ENCODE data around the gene BSDC1. TPM values are rescaled to one million over a fixed set of nuclear protein-coding genes. Genes with fewer than 3 reads are reported as not detected.

BSDC1 gene
- total and polyA plus RNA-seq, 11 donors: 25.1 to 53.2 (median 44.5) TPM

GRCh38 chr1:32350785-32351398 is 43.3 kb downstream of the BSDC1 start:
- Histone ChIP-seq H3K9me3 (peaks cover 0 to 4% (median 0%) of the 10 kb centered on the region in 12 donors), H3K36me3 (no peaks in the 10 kb centered on the region), H3K27ac (peak overlapping the region; percentile 80 to 99 (median 94)), H3K4me1 (peaks cover 0 to 59% (median 35%) of the 10 kb centered on the region in 12 donors), H3K4me3 (peak overlapping the region; percentile 63 to 96 (median 76)), H3K27me3 (no peaks in the 10 kb centered on the region)
- intact Hi-C loops (cut with DNase I): loop anchor here in 2 of 10 donors (2.0 to 5.0 kb wide), 3 partner anchors 14 to 44 kb away; partner anchors contain the start of genes BSDC1 (in 2 of the 2) and MARCKSL1 (in 1 of the 2)
- DNase-seq: peak in 4 of 5 donors; percentile 81 to 90 (median 84)
- TF ChIP-seq POLR2A (IDR thresholded peaks at IDR 0.05): no peak
- TF ChIP-seq, protein P1, sequence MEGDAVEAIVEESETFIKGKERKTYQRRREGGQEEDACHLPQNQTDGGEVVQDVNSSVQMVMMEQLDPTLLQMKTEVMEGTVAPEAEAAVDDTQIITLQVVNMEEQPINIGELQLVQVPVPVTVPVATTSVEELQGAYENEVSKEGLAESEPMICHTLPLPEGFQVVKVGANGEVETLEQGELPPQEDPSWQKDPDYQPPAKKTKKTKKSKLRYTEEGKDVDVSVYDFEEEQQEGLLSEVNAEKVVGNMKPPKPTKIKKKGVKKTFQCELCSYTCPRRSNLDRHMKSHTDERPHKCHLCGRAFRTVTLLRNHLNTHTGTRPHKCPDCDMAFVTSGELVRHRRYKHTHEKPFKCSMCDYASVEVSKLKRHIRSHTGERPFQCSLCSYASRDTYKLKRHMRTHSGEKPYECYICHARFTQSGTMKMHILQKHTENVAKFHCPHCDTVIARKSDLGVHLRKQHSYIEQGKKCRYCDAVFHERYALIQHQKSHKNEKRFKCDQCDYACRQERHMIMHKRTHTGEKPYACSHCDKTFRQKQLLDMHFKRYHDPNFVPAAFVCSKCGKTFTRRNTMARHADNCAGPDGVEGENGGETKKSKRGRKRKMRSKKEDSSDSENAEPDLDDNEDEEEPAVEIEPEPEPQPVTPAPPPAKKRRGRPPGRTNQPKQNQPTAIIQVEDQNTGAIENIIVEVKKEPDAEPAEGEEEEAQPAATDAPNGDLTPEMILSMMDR (IDR thresholded peaks at IDR 0.05): peak; percentile 51 to 91 (median 67)
- peak; percentile 44 to 75 (median 66) for ATAC-seq
- 18 to 34% (median 23%) methylated on average over 14 to 28 of the region's 28 CpGs for WGBS, 4 donors

DNA sequence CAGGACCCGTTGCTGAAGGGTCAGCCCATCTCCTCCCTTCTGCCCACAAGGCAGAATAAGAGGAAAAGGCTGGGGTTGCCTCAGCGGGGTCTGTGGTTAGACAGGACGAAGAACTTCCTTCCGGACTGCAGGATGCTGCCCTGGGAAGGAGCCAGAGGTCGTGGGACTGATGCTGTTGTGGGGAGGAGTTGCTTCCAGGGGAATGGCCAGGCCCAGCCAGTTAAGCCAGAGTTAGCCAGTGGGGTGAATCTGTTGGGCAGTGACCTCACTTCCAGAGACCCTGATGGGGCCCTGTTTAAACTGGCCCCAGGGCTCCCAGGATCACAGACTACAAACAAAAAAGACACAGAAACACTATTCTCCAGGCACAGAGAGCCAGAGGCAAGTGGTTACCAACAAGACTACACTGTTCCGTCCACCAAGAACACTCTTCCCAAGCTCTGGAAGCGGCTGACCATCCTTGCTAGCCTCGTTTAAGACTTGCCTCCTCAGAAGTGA is 45.0 kb downstream of the BSDC1 start:
- peak; percentile 66 to 86 (median 81) for DNase-seq
- no peak for TF ChIP-seq POLR2A (IDR thresholded peaks at IDR 0.05)
- TF ChIP-seq, protein P1 (IDR thresholded peaks at IDR 0.05): no peak
- H3K27me3 ChIP-seq: no peaks in the 10 kb centered on the region

GRCh38 chr1:32346532-32347157 is 47.6 kb downstream of the BSDC1 start:
- WGBS, 4 donors: 86 to 92% (median 86%) methylated on average over 9 of the region's 9 CpGs
- Histone ChIP-seq H3K4me3 (no peak overlapping the region), H3K9me3 (peaks cover 0 to 4% (median 0%) of the 10 kb centered on the region in 12 donors), H3K36me3 (no peaks in the 10 kb centered on the region), H3K27me3 (no peaks in the 10 kb centered on the region), H3K27ac (no peak overlapping the region), H3K4me1 (peaks cover 0 to 43% (median 11%) of the 10 kb centered on the region in 12 donors)
- TF ChIP-seq, protein P1 (IDR thresholded peaks at IDR 0.05): no peak
- no peak for TF ChIP-seq POLR2A (IDR thresholded peaks at IDR 0.05)
- ATAC-seq (no peak), DNase-seq (no peak)
- intact Hi-C loops (cut with DNase I): no loop called here

More for the DNA sequence above, 45.0 kb downstream of the BSDC1 start:
- no peaks in the 10 kb centered on the region for H3K36me3 ChIP-seq
- H3K4me3 ChIP-seq: no peak overlapping the region
- peak in 1 of 4 donors; percentile 25 for ATAC-seq
- intact Hi-C loops (cut with DNase I): no loop called here
- H3K9me3 ChIP-seq: peaks cover 0 to 4% (median 0%) of the 10 kb centered on the region in 12 donors
- peaks cover 0 to 60% (median 35%) of the 10 kb centered on the region in 12 donors for H3K4me1 ChIP-seq
- 44 to 63% (median 51%) methylated on average over 8 of the region's 8 CpGs for WGBS, 4 donors
- peak overlapping the region in 9 of 12 donors; percentile 11 to 97 (median 55) for H3K27ac ChIP-seq

DNA sequence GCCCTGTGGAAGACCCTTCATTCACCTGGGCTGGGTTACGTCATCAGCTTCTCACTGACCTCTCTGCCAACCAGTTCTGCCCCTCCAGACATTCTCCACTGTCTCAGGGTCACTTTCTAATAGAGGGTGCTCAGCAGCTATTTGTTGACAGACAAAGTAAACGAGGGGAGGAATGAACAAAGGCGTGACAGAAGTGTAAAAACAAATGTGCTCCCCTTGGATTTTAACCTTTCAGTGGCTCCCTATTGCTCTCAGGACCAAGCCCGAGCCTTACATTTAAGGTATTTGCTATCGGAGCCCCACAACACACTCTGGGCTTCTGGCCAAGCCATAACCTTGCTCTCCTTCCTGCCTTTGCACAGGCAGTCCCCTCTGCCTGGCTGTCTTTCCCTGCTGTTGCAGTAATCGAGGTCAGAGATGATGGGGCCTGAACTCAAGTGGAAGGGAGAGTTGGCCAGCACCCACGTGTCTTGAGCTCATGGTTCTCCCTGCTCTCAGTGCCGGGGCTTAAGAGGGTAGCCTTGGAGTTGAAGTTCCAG is 48.9 kb downstream of the BSDC1 start:
- H3K27ac ChIP-seq: no peak overlapping the region
- intact Hi-C loops (cut with DNase I): no loop called here
- TF ChIP-seq, protein P1 (IDR thresholded peaks at IDR 0.05): no peak
- TF ChIP-seq POLR2A (IDR thresholded peaks at IDR 0.05): no peak
- peak in 1 of 4 donors; percentile 19 for ATAC-seq
- 32 to 34% (median 33%) methylated on average over 8 of the region's 8 CpGs for WGBS, 4 donors
- no peak for DNase-seq
- H3K4me3 ChIP-seq: no peak overlapping the region
- H3K4me1 ChIP-seq: peaks cover 0 to 37% (median 9%) of the 10 kb centered on the region in 12 donors
- no peaks in the 10 kb centered on the region for H3K36me3 ChIP-seq
- H3K9me3 ChIP-seq: no peaks in the 10 kb centered on the region
- no peaks in the 10 kb centered on the region for H3K27me3 ChIP-seq

Data from heart left ventricle (tissue), 16 donors.